Measurements from ENCODE around the gene RNF183. TPM values are rescaled to one million over a fixed set of nuclear protein-coding genes. Genes with fewer than 3 reads are reported as not detected.
"Not testable (repeated sequence)": the region's sequence is repeated elsewhere in the genome, so short reads cannot be mapped to it uniquely, and the experiment has no call there.

RNF183 gene
- total and polyA plus RNA-seq, 2 of the 4 experiments (the other 2 are of a cell fraction): not detected

DNA sequence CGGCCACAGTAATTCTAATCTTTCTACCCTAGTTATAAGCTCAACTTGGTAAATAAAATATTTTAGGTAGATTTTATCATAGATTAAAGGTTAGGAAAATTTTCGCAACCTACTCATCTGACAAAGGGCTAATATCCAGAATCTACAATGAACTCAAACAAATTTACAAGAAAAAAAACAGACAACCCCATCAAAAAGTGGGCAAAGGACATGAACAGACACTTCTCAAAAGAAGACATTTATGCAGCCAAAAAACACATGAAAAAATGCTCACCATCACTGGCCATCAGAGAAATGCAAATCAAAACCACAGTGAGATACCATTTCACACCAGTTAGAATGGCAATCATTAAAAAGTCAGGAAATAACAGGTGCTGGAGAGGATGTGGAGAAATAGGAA lies 53.5 kb downstream of the RNF183 start:
- H2BK120ac ChIP-seq (ENCODE audit: low read depth, low read length); H3K4me3 ChIP-seq (ENCODE audit: insufficient read depth, low read depth, low read length); BruUV-seq (replicated peaks); H2AK9ac ChIP-seq (replicated peaks; ENCODE audit: low read depth, low read length, poor library complexity); H3K18ac ChIP-seq (ENCODE audit: low read depth, low read length); CTCF ChIA-PET; H2AK5ac ChIP-seq (ENCODE audit: low read depth, low read length); POLR2A ChIA-PET (ENCODE audit: unreplicated experiment); H2AFZ ChIP-seq (replicated peaks; ENCODE audit: low read length, poor library complexity); H3K9me1 ChIP-seq (ENCODE audit: insufficient read depth, low read length); H3K27ac ChIP-seq (ENCODE audit: insufficient read depth, low read length); H2BK20ac ChIP-seq (ENCODE audit: low read depth, low read length); H4K91ac ChIP-seq (ENCODE audit: insufficient read depth, low read depth, low read length); H4K20me1 ChIP-seq (ENCODE audit: insufficient read depth, low read length); H3K9me3 ChIP-seq (ENCODE audit: control insufficient read depth, insufficient read depth, low read length); H3K4me1 ChIP-seq (ENCODE audit: control insufficient read depth, insufficient read depth, low read length); H3K9ac ChIP-seq (ENCODE audit: low read depth, low read length); dilution Hi-C loops (cut with HindIII; ENCODE audit: low sequenced_read_pairs, unreplicated experiment); H3K14ac ChIP-seq (replicated peaks; ENCODE audit: low read depth, low read length); H3K27me3 ChIP-seq (ENCODE audit: control insufficient read depth, insufficient read depth, low read length); H4K5ac ChIP-seq (ENCODE audit: low read depth, low read length); H2BK15ac ChIP-seq (ENCODE audit: low read depth, low read length); intact Hi-C loops (cut with micrococcal nuclease); H3K4ac ChIP-seq (ENCODE audit: low read depth, low read length); H3K23ac ChIP-seq (ENCODE audit: low read depth, low read length); H3K4me2 ChIP-seq (ENCODE audit: low read depth, low read length); H4K8ac ChIP-seq (ENCODE audit: low read depth in 2 of 2, low read length in 2 of 2); in situ Hi-C loops (cut with MboI; ENCODE audit: low sequenced_read_pairs); H3K36me3 ChIP-seq (ENCODE audit: control insufficient read depth, insufficient read depth, low read length); H2BK5ac ChIP-seq (ENCODE audit: low read depth, low read length, poor library complexity, severe bottlenecking); ATAC-seq (ENCODE audit: low read depth); DNase-seq; H3K56ac ChIP-seq (ENCODE audit: extremely low read depth, insufficient read depth, low read length): not testable (repeated sequence)
- no CpG with 5 or more reads among the region's 2 CpGs for WGBS, 2 experiments (ENCODE audit: extremely low coverage in 2 of 2, insufficient read length in 1 of 2)
- peaks cover 16 to 37% of the 10 kb centered on the region in 2 experiments for H3K79me1 ChIP-seq (ENCODE audit: low read depth in 1 of 2, low read length in 2 of 2)
